ENCODE data around the gene TOB1. TPM values are rescaled to one million over a fixed set of nuclear protein-coding genes. Genes with fewer than 3 reads are reported as not detected.
A peak's percentile ranks its signal among the peaks of the same experiment; 100 is the strongest.
"Not testable (repeated sequence)": the region's sequence is repeated elsewhere in the genome, so short reads cannot be mapped to it uniquely, and the experiment has no call there.

Gene TOB1
- total RNA-seq, 4 donors from 2014 or later, result 48.6 to 142 (median 81.3) TPM

DNA sequence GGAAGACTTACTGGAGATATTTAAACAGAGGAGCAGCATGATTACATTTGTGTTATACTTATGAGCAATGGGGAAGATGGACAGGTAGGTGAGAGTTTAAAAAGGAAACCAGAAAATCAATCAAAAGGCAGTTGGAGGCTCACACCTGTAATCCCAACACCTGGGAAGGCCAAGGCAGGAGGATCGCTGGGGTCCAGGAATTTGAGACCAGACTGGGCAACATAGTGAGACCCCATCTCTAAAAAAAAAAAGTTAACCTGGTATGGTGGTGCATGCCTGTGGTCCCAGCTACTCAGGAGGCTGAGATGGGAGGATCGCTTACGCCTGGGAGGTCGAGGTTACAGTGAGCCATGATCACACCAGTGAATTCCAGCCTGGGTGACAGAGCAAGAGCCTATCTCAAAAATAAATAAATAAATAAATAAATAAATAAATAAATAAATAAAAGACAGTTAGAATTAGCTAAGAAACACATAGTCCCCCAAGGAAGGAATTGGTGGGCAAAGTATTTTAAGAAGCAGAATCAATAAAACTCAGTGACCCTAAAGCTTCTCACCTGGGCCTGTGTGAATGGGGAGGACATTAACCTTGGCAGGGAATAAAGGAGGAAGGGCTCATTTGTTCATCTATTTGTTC is 32.3 kb upstream of the TOB1 start:
- H3K4me3 ChIP-seq, result no peak overlapping the region
- peak overlapping the region in 2 of 4 donors; percentile 63 to 68 for H3K27ac ChIP-seq
- H3K36me3 ChIP-seq, result no peaks in the 10 kb centered on the region
- H3K4me1 ChIP-seq, result peaks cover 0 to 14% (median 3%) of the 10 kb centered on the region in 4 donors
- TF ChIP-seq POLR2A (IDR thresholded peaks at IDR 0.05), result no peak
- TF ChIP-seq, protein P1, sequence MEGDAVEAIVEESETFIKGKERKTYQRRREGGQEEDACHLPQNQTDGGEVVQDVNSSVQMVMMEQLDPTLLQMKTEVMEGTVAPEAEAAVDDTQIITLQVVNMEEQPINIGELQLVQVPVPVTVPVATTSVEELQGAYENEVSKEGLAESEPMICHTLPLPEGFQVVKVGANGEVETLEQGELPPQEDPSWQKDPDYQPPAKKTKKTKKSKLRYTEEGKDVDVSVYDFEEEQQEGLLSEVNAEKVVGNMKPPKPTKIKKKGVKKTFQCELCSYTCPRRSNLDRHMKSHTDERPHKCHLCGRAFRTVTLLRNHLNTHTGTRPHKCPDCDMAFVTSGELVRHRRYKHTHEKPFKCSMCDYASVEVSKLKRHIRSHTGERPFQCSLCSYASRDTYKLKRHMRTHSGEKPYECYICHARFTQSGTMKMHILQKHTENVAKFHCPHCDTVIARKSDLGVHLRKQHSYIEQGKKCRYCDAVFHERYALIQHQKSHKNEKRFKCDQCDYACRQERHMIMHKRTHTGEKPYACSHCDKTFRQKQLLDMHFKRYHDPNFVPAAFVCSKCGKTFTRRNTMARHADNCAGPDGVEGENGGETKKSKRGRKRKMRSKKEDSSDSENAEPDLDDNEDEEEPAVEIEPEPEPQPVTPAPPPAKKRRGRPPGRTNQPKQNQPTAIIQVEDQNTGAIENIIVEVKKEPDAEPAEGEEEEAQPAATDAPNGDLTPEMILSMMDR (IDR thresholded peaks at IDR 0.05), result no peak
- 94% methylated on average over 4 of the region's 4 CpGs for WGBS, 2 donors
- no peak for DNase-seq (ENCODE audit: low spot score in 2 of 2)
- H3K27me3 ChIP-seq, result no peaks in the 10 kb centered on the region
- H3K9me3 ChIP-seq, result no peaks in the 10 kb centered on the region

- WGBS, 2 donors, result 91 to 93% methylated on average over 4 of the region's 4 CpGs
- H3K4me3 ChIP-seq; DNase-seq (ENCODE audit: low spot score in 2 of 2); H3K27me3 ChIP-seq; H3K36me3 ChIP-seq; H3K9me3 ChIP-seq: not testable (repeated sequence)
- H3K27ac ChIP-seq, result peak overlapping the region in 2 of 4 donors; percentile 32 to 58
- peaks cover 0 to 12% (median 7%) of the 10 kb centered on the region in 4 donors for H3K4me1 ChIP-seq
Observed at GRCh38 chr17:50894513-50894912, 28.4 kb upstream of the TOB1 start.

- no peaks in the 10 kb centered on the region for H3K36me3 ChIP-seq
- no peaks in the 10 kb centered on the region for H3K9me3 ChIP-seq
- peak overlapping the region in 2 of 4 donors; percentile 2 to 16 for H3K4me3 ChIP-seq
- peak overlapping the region; percentile 32 to 94 (median 87) for H3K27ac ChIP-seq
- TF ChIP-seq POLR2A (IDR thresholded peaks at IDR 0.05) (peak in 1 of 2 donors; percentile 47), EP300 (IDR thresholded peaks at IDR 0.05) (peak; percentile 82 to 97)
- TF ChIP-seq, protein P1 (IDR thresholded peaks at IDR 0.05), result peak in 1 of 5 experiments; percentile 20
- no peaks in the 10 kb centered on the region for H3K27me3 ChIP-seq
- peaks cover 0 to 12% (median 5%) of the 10 kb centered on the region in 4 donors for H3K4me1 ChIP-seq
- peak; percentile 53 to 72 for DNase-seq (ENCODE audit: low spot score in 2 of 2)
- 51 to 55% methylated on average over 28 of the region's 28 CpGs for WGBS, 2 donors
Observed at GRCh38 chr17:50893183-50893993, 27.2 kb upstream of the TOB1 start.

DNA sequence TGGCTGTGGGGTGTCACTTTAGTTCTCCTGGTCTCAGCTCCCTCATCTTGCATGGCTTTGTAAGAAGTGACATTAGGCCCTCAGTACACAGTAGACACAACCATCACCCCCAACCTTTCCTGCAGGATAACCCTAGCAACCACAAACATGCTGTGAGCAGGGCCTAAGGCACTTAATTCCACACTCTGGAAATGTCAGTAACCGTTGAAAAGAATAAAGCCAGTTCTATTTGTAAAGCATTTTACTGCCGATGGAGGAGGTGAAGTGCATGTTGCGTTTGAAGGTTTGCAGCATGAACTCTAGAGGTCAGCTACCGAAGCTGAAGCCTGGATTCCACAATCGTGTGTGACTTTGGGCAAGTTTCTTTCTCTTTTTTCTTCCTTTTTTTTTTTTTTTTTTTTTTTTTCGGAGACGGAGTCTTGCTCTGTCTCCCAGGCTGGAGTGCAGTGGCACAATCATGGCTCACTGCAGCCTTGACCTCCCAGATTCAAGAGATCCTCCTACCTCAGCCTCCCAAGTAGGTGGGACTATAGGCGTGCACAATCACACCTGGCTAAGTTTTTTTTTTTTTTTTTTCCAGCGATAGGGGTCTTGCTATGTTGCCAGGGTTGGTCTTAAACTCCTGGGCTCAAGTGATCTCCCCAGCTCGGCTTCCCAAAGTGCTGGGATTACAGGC is 26.1 kb upstream of the TOB1 start:
- H3K27me3 ChIP-seq, result no peaks in the 10 kb centered on the region
- TF ChIP-seq POLR2A (IDR thresholded peaks at IDR 0.05) (no peak), EP300 (IDR thresholded peaks at IDR 0.05) (no peak)
- TF ChIP-seq, protein P1 (IDR thresholded peaks at IDR 0.05), result no peak
- H3K4me3 ChIP-seq, result no peak overlapping the region
- H3K9me3 ChIP-seq, result no peaks in the 10 kb centered on the region
- H3K4me1 ChIP-seq, result peaks cover 0 to 12% (median 9%) of the 10 kb centered on the region in 4 donors
- peak overlapping the region; percentile 13 to 94 (median 87) for H3K27ac ChIP-seq
- DNase-seq (ENCODE audit: low spot score in 2 of 2), result no peak
- no peaks in the 10 kb centered on the region for H3K36me3 ChIP-seq
- 64 to 66% methylated on average over 10 of the region's 10 CpGs for WGBS, 2 donors

DNA sequence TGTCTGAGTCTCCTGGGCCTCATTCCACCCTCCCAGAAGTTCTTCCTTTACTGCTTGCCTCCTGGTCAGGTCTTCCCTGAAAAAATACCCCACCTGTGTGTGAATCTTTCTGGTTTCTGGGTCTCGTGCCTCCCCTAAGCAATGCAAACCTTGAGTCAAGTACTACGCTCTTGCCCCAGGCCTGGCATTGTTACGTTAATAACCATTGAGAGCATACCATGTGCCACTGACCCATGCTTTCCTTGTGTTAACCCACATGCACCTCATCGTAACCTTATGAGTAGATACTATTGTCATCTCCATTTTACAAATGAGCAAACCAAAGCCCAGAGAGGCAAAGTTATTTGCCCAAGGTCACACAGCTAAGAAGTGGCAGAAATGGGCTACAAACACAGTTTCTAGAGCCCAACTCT is 25.4 kb upstream of the TOB1 start:
- TF ChIP-seq POLR2A (IDR thresholded peaks at IDR 0.05), result no peak
- TF ChIP-seq EP300 (IDR thresholded peaks at IDR 0.05), result no peak
- TF ChIP-seq, protein P1 (IDR thresholded peaks at IDR 0.05), result no peak
- Histone ChIP-seq H3K27me3 (no peaks in the 10 kb centered on the region), H3K27ac (peak overlapping the region in 2 of 4 donors; percentile 13 to 91), H3K4me3 (no peak overlapping the region), H3K4me1 (peaks cover 0 to 15% (median 10%) of the 10 kb centered on the region in 4 donors), H3K9me3 (no peaks in the 10 kb centered on the region), H3K36me3 (no peaks in the 10 kb centered on the region)
- no peak for DNase-seq (ENCODE audit: low spot score in 2 of 2)
- 87 to 93% methylated on average over 4 of the region's 4 CpGs for WGBS, 2 donors
